ENCODE data around the gene PPFIBP2.

The PPFIBP2 gene

DNA sequence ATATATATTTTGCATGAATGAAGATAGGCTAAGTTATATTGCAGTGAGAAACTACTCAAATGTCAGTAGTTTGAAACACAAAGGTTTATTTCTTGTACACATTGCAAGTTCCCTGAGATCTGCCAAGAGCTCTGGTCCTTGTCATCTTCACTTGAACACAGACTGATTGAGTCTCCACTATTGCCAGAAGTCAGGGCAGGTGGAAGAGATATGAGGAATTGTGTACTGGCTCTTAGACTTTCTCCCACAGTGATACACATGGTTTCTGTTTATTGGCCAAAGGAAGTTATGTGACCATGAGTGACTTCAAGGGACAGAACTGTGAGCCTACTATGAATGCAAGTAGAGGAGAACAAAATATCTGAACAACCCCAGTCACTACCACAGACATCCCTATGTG is 44.2 kb downstream of the PPFIBP2 start:
- DNase-seq, result no peak

DNA sequence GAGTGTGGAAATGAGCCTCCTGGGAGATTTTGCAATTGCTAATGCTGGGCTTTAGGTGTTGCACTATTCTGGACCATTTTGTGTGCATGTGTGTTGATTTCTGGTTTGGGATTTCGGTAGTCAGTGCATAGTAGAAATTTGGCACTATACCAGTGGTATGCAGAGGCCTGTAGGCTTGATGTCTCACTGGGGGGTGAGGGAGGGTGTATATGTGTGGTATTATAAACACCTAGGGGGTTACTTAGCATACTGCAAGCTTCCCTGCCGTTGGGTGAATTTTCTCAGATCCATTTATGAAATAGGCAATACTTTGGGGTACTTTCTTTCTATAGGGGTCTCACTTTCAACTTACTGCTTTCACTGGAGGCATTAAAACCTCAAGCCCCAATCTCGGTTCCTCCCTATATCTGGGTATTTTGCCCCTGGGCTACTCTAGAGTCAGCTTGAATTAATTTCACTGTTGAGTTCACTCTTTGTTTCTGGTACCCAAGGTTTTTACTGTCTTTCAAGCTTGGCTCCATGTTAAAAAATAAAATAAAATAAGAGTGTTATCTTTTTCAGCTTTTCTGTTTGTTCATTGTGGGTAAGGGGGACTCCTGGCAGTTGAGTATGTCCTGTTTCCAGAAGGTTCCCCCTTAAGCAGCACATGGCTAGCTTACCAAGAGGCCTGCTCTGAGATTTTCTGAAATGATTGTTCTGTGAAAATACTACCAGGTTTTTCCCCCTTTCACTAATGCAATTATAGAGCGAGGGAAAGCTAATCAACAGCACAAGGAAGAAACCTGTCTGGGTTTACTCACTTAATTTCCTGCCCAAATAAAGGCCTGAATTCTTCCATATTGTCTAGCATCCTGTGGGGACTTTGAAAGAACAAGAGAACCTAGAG is 45.8 kb downstream of the PPFIBP2 start:
- DNase-seq, result no peak

DNA sequence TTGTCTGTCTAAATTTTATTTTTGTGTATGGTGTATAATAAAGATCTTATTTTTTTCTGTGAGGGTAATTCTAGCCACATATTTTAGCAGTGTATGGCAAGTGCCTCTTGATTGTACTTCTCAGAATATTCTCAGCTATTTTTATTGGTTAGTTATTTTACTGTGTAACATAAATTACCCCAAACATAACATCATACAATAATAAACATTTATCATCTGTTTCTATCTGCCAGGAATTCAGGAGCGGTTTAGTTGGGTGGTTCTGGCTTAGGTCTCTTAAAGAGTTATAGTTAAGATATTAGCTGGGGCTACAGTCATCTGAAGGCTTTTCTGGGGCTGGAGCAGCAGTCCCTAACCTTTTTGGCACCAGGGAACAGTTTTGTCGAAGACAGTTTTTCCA is 47.8 kb downstream of the PPFIBP2 start:
- no peak for DNase-seq

DNA sequence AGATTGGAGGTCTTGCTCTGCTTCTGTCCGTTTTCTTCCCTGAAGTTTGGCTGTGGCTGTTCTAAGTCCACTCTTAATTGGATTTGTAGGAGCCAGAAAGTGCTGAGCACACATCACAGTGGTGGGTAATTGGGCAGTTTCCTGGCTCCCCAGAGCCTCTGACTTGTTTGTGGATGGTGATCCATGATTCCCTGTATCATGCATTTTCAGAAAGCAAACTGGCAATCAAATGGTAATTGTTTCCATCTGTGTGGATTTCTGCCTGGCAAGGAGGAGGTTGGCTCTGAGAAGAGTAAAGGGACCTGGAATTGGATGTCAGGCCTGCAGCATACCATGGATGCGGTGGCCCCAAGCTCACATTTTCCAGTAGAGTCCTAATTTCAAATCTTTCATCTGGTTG is 49.5 kb downstream of the PPFIBP2 start:
- no peak for DNase-seq

DNA sequence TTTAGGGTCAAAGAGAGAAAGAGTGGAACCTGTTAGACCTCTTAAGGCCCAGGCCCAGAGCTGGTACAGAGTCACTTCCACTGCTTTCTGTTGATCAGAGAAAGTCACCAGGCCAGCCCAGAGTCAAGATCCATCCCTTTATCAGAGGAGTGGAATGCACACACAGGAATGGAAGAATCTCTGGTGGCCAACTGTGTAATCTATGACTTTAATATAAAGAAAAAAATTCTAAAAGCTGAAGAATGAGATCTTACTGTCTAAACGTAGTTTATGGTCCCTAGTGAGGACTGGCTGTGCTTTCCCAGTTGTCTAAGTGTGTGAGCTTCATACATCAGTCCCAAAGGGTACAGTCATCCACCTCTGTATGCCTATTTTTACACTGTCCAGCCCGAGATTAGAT is 51.0 kb downstream of the PPFIBP2 start:
- no peak for DNase-seq

- DNase-seq, result no peak
These were observed 53.5 kb downstream of the PPFIBP2 start for GRCh38 chr11:7567311-7567710.

GRCh38 chr11:7569044-7569443 is 55.2 kb downstream of the PPFIBP2 start:
- no peak for DNase-seq

- no peak for DNase-seq
These were observed 56.4 kb downstream of the PPFIBP2 start for GRCh38 chr11:7570241-7570640.

- no peak for DNase-seq
These were observed 57.2 kb downstream of the PPFIBP2 start for GRCh38 chr11:7570938-7571521.

DNA sequence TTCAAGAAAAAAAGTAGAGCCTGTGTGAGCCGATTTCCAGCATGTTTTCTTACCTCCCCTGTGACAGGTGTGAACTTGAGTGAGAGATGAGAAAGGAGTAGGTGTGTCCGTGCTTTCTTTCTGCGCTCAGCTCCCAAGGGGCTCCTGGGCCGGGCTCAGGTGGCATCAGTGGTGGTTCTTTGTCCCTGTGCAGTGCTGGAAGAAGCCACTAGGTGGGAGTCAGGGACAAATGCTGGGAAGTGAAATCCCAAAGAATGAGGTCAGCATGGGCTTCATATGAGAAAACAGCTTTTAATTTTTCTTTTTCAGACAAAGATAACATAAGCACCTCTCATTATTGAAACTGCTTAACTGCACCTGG is 57.8 kb downstream of the PPFIBP2 start:
- DNase-seq, result peak; percentile 43

DNA sequence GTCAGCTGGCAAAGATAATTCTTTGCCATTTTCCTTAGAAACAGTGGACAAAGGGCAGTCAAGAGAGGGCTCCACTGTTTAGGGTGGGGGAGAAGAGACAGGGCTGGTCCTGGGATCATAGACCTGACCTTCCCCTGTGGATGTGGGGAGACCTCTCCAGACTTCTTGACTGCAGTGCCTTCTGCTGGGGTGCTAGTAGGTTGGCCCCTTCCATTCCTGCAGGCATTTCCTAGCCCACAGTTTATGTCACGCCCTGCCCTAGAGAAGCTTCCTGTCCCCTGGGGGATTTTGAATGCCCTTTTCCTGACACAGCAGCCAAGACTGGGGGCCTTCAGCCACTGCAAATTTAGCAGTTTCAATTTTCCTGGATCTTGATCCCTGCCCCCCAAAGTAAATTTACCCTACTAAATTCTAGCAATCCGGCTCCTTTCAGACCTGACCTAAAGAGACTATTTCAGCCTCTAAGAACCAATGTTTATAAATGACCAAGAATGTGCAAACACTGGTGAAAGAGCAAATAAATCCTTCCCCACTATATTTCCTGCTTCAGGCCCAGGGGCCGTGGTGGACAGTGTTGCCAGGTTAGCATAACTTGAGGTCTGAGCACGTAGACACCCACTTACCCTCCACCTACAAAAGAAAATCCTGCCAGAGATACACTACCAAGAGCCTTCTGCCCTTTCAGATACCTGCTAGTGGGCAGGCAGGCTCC is 58.4 kb downstream of the PPFIBP2 start:
- DNase-seq, result no peak

DNA sequence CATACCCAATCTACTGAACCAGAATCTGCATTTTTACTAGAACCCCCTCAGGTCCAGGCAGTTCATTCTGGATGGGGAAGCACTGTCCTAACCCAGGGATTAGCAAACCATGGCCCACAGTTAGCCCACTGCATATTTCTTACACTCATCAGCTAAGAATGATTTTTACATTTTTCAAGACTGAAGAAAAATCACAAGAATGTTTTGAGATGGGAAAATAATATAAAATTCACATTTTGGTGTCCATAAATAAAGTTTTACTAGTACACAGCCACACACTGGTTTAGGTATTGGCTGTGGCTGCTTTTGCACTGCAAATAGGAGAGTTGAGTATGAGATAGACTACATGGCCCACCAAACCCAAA is 59.4 kb downstream of the PPFIBP2 start:
- DNase-seq, result no peak

DNA sequence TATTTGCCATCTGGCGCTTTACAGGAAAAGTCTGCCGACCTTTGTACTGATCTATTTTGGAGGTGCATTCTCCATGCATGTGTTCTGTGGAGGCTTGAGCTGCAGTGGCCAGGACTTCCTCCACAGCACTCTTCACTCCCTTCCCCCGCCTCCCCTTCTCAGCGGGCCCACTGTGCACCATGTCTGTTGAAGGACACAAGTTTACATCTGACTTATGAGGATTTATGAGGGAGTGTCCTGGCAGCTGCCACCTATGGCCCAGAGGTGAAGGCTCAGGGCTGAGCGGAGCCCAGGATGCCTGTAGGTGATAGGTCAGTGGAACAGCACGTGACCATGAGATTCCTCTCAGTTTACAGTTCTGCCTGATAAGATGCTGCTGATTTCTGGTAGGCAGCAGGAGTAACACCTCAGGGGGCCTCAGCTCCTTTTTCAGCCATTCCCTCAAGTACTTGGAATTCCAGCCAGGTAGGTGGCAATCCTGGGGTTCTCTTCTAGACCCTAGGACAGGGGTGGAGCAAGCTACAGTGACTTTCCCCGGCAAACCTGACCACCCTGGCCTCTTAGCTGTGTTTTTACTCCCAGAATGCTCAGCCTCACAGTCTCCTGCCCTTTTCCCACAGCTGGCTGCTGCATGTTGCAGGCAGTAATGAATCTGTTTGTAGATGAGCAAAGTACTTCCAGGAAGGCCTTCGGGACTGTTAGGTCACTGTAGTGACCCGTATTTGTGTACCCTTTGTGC is 59.9 kb downstream of the PPFIBP2 start:
- DNase-seq, result no peak

DNA sequence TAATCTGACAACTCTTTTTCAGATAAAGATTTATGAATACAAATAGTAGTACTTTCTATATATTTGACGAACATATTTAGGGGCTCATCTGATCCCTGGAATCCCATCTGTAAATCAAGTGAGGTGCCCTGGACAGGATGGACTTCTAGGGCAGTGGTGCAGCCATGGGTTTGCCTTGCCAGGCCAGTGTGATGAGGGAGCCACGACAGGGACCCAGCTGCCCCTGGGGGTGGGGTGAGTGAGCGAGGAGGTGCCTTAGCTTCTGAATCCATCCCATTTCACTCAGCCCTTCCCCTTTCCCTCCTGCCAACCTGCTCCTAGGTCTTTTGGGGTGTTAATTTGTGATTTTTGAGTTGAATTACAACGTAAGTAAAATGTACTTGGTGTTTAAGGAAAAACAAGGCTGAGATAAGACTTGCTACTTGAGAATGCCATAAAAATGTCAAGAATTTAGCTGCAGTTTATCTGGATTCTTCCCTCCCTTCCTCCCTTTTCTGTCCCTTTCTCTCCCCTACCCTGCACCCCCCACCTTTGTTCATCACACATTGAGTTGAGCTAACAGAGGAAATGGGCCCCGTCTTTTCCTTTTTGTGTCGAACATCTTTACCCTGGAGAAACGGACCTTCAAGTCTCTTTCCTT is 60.8 kb downstream of the PPFIBP2 start:
- DNase-seq, result no peak

GRCh38 chr11:7575841-7576725 is 62.3 kb downstream of the PPFIBP2 start:
- DNase-seq, result peak; percentile 62

GRCh38 chr11:7576726-7577290 is 63.0 kb downstream of the PPFIBP2 start:
- no peak for DNase-seq

- DNase-seq, result no peak
These were observed 63.7 kb downstream of the PPFIBP2 start for GRCh38 chr11:7577291-7578190.

DNA sequence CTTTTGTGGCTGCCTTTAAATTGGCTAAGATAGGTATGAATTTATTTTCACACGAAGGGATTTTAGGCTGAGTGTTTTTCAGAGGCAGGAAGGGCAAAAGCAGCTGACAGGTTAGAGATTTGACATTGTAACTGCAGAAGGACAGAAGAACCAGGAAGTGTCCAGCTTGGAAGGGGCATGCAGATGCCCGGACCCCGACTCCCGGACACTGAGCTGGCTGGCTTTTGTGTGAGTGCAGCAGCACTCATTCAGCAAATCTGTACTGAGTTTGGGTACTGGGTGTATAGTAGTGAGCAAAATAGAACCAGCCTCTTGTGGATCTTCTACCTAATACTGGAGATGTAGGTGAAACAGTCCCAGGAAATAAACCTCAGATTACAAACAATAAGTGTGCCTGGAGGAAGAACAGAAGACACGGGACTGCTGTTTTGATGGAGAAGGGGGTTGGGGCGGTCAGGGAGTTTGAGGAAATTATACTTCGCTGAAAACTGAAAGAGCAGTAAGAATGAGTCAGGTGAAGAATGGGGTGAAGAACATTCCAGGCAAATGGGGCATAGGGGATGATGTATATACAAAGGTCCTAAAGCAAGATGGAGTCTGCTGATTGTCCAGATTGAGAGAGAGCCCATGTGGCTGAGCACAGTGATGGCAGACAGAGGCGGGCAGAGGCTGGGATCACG is 64.6 kb downstream of the PPFIBP2 start:
- DNase-seq, result no peak

DNA sequence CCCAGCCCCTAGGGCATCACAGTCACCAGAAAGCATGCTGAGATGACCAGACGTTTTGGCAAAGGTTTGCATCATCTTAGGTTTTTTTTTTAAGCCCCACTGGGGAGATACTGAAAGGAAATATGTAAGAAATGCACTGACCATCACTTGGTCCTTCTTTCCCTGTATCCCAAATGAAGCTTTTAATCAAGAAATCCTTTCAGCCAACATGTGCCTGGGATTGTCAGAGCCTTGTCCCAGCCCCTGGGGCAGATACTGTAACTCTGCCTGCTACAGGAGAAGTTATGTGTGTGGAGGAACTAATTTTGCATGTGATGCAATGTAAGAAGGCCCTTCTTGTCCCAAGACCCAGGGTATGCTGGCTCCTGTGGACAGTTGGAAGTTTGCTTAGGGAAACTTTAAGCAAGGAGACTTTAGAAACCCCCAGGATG is 65.6 kb downstream of the PPFIBP2 start:
- no peak for DNase-seq
